Measurements from ENCODE around the gene PRR19.

Gene PRR19

DNA sequence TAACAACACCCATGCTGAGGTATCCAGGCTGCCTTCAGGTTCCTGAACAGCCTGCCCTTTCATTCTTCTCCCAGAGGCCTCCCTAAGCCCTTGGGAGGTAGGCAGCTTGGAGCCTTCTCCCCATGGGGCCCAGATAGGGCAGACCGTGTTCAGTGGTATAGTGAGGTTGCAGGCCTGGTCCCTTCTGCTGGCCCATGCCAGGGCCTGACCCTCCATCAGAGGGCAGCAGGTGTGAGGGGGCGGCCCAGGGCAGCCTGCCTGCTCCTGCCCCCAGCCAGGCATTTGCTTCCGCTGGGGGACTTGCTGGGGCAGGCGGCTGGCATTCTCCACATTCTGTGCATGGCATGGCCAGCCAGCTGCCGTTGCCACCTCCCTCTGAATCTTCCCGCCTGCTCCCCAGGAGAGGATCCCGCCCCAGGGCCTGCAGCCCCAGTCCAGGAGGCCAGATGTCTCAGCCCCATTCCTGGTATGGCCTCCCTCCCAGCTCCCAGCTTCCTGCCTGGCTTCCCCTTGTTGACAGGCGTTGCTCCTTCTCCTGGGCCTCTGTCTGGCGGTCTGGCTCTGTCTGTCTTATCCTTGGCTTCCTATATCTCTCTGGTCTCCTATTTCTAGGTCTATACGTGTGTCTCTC, 24.0 kb upstream of the PRR19 start:
- DNase-seq (ENCODE audit: low read depth): no peak
- TF ChIP-seq, protein P1, sequence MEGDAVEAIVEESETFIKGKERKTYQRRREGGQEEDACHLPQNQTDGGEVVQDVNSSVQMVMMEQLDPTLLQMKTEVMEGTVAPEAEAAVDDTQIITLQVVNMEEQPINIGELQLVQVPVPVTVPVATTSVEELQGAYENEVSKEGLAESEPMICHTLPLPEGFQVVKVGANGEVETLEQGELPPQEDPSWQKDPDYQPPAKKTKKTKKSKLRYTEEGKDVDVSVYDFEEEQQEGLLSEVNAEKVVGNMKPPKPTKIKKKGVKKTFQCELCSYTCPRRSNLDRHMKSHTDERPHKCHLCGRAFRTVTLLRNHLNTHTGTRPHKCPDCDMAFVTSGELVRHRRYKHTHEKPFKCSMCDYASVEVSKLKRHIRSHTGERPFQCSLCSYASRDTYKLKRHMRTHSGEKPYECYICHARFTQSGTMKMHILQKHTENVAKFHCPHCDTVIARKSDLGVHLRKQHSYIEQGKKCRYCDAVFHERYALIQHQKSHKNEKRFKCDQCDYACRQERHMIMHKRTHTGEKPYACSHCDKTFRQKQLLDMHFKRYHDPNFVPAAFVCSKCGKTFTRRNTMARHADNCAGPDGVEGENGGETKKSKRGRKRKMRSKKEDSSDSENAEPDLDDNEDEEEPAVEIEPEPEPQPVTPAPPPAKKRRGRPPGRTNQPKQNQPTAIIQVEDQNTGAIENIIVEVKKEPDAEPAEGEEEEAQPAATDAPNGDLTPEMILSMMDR (conservative IDR thresholded peaks at IDR 0.05; ENCODE audit: low read depth, low read length): no peak
- H3K4me3 ChIP-seq (ENCODE audit: low read depth, low read length): no peak overlapping the region

DNA sequence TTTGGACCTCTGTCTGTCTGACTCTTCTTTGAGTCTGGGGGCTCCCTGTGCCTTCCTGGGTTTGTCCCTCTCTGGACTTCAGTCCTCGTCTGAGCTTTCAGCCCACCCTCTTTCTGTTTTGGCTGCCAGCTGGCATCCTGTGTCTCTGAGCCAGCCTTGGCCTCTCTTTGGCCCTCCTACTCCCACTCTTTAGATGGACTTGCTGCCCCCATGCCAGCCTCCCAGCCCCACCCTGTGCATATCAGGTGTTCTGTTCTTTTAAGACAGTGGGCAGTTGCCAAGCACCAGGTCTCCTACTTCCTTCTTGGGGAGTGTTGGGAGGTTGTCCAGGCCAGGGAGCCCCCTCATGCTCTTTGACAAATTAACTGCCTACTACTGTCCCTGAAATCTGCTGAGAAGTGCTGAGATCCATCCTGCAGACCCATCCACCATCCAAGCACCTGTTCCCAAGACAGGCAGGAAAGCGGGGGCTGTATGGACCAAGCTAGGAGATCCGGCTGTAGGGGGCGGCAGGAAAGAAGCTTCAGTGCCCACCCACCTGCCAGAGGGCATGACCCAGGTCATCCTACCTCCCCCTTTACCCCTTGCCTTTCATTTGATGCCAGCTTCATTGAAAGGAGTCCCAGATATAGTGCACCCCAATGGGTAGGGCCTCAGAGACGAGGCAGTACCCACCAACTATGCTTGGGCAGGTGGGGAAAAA, 23.3 kb upstream of the PRR19 start:
- no peak for DNase-seq (ENCODE audit: low read depth)
- TF ChIP-seq, protein P1 (conservative IDR thresholded peaks at IDR 0.05; ENCODE audit: low read depth, low read length): no peak
- H3K4me3 ChIP-seq (ENCODE audit: low read depth, low read length): no peak overlapping the region

DNA sequence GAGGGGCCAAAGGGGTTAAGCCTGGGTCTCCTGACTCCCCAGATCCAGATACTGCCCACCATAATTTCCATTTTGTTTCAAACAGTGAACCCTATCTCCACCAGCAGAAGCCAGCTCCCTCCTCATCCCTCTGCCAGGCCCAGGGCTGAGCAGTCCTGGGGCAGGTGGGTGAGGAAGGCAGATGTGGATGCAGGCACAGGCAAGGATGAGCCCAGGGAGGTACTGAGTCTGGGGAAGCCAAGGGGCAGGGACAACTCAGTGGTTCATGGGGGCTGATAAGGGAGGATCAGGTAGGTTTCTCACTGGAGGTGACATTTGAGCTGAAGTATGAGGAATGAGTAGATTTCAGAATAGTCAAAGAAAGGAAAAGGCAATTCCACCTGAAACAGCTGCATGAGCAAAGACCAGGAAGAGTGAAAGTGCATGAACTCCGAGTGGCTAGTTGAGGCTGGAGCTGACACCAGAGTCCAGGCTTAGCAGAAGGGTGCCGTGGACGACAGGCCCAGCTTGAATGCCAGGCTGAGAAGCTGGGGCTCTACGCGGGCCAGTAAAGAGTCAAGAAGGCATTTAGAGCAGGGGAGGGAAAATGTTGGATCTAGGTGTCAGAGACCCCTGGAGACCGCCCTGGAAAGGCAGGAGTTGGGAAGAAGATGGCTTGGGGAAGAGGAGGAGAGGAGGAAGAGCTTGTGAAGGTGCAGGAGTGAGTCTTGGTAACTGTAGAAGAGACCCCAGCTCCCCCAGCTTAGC, 22.6 kb upstream of the PRR19 start:
- no peak for DNase-seq (ENCODE audit: low read depth)
- TF ChIP-seq, protein P1 (conservative IDR thresholded peaks at IDR 0.05; ENCODE audit: low read depth, low read length): no peak
- peak overlapping the region; percentile 79 for H3K4me3 ChIP-seq (ENCODE audit: low read depth, low read length)

DNA sequence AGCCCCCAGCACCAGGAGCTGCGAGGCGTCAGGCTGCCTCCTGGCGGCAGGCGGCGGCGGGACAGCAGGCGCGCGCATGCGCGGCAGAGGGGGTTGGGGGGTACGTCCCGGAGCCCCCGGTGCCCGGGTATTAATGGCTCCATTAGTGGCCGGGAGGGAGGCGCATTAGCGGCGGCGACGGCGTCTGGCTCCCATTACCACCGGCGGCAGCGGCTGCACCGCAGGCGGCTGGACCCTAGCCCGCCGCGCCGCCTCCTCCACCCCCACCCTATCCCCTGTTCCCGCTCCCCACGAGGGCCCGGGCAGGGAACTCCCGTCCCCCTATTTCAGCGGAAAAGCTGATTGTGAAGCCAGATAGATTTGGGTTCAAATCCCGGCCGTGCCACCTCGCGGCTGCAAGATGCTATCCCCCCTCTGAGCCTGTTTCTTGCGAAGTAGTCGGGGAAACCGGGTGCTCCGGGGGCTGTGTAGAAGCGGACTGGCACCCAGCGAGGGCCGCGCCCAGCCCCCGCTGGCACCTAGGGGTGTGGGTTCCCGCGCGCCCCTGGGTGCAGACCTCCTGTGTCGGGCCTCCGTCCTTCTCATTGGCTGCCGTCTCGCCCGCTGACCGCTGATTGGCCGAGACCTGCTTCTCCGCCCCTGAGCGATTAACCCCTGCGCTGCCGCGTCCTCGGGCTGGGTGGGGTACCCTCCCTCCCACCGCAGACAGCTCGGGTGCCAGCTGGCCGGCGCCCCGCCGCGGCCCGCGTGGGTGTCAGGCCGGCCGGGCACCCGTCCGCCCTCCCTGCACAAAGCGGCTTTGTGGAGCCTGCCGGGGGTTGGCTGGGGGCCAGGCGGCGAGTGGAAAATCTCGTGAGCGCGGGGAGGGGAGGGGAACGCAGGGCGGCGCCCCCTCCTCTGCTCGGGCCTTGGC, 21.8 kb upstream of the PRR19 start:
- TF ChIP-seq, protein P1 (conservative IDR thresholded peaks at IDR 0.05; ENCODE audit: low read depth, low read length): peak; percentile 76
- peak overlapping the region; percentile 79 for H3K4me3 ChIP-seq (ENCODE audit: low read depth, low read length)
- peak; percentile 88 for DNase-seq (ENCODE audit: low read depth)

DNA sequence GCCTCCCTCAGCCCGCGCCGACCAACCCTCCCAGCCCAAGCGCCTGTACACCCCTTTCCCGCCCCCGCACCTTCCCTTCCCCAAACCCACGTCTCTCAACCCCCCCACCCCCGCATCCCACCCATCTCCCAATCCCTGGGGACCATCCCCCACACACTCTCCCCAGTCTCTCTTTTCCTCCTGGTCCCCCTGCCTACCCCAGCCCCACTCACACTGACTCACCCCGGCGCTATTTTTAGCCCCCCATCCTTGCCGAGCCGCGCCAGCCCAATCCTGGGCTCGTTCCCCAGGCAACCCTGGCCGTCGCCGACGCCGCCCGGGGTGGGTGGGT, 21.2 kb upstream of the PRR19 start:
- peak overlapping the region; percentile 79 for H3K4me3 ChIP-seq (ENCODE audit: low read depth, low read length)
- no peak for DNase-seq (ENCODE audit: low read depth)
- TF ChIP-seq, protein P1 (conservative IDR thresholded peaks at IDR 0.05; ENCODE audit: low read depth, low read length): no peak

DNA sequence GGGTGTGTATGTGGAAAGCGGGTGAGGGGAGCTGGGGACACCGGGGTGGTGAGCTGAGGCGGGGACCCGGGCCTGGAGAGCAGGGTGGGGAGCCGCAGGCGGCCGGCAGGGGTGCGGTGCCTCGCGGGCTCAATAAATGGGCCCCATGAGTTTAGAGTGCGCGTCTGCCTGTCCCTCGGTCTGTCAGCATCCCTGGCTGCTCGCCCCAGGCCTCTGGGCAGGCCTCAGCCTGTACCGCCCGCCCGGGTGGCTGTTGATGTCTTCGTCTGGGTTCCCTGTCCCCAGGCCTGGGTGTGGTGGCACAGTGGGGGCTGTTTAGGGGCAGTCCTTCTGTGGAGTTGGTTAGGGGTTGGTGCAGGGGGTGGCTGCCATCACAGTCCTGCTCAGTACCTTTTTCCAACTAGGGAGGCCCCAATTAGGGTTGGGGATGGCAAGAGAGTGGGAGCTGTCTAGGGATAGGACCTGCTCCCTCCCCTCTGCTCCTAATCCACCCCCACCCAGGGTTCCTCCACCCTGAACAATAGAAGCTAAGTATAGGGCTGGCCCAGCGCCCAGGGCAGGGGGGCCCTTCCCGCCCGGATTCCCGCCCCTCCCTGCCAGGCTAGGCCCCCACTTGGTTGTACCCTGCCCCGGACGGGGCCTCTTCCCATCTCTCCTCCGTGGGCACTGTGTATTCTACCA, 20.6 kb upstream of the PRR19 start:
- no peak for DNase-seq (ENCODE audit: low read depth)
- H3K4me3 ChIP-seq (ENCODE audit: low read depth, low read length): peak overlapping the region; percentile 79

More for the DNA sequence above, 20.6 kb upstream of the PRR19 start:
- TF ChIP-seq, protein P1 (conservative IDR thresholded peaks at IDR 0.05; ENCODE audit: low read depth, low read length): peak; percentile 14

Data from choroid plexus epithelial cell (primary cell).